K562 (cell line): ENCODE measurements around the gene LRRC59.

Experiments used
- BACH1 ChIP-seq: fragments of 200-800 bp; sonication (Bioruptor generic); IDR thresholded peaks from 2 replicates; pipeline ENCODE4 v1.6.1; 2016; ENCODE audit warnings: missing genetic modification characterization, missing compliant biosample characterization
- EZH2 ChIP-seq: IDR thresholded peaks from 2 replicates; pipeline ENCODE4 v1.6.1; 2012; ENCODE audit warnings: low read depth, mild to moderate bottlenecking, inconsistent platforms, low read length, borderline replicate concordance
- GABPA ChIP-seq: fragments of 200-800 bp; sonication (Bioruptor generic); conservative IDR thresholded peaks from 2 replicates; pipeline ENCODE4 v1.6.1; 2016; ENCODE audit warnings: low read depth, missing genetic modification characterization, missing compliant biosample characterization
- HDAC1 ChIP-seq, 2 experiments: fragments of 450-650 bp; IDR thresholded peaks; 2 replicates each; pipeline ENCODE4 v1.6.1; 2016 to 2017; ENCODE audit warnings: inconsistent platforms in 1 of 2, mild to moderate bottlenecking in 1 of 2, moderate library complexity in 1 of 2
- HDAC3 ChIP-seq: fragments of 450-650 bp; IDR thresholded peaks from 2 replicates; pipeline ENCODE4 v1.6.1; 2018; ENCODE audit warnings: borderline replicate concordance, mild to moderate bottlenecking, moderate library complexity; ENCODE audit not compliant: partially characterized antibody
- HMG20A ChIP-seq: fragments of 450-650 bp; formaldehyde crosslinking; conservative IDR thresholded peaks from 2 replicates; pipeline ENCODE4 v1.4.0; 2020; ENCODE audit warnings: mild to moderate bottlenecking, mixed read lengths
- RBM22 ChIP-seq: fragments of 200-400 bp; formaldehyde crosslinking; IDR thresholded peaks from 2 replicates; pipeline ENCODE4 v1.6.1; 2018; ENCODE audit warnings: low read length, low read depth; ENCODE audit not compliant: poor library complexity, severe bottlenecking
- TF ChIP-seq, protein P1 (sequence below): fragments of 450-650 bp; IDR thresholded peaks from 2 replicates; pipeline ENCODE4 v1.6.1; 2016; ENCODE audit warnings: mild to moderate bottlenecking, moderate library complexity
- TF ChIP-seq, protein P2 (sequence below): fragments of 450-650 bp; formaldehyde crosslinking; IDR thresholded peaks from 2 replicates; pipeline ENCODE4 v1.4.0; 2020; ENCODE audit warnings: mild to moderate bottlenecking
- TF ChIP-seq, protein P3 (sequence below): fragments of 200-800 bp; sonication (Bioruptor generic); IDR thresholded peaks from 2 replicates; pipeline ENCODE4 v1.6.1; 2016; ENCODE audit warnings: missing genetic modification characterization, missing compliant biosample characterization

DNA sequence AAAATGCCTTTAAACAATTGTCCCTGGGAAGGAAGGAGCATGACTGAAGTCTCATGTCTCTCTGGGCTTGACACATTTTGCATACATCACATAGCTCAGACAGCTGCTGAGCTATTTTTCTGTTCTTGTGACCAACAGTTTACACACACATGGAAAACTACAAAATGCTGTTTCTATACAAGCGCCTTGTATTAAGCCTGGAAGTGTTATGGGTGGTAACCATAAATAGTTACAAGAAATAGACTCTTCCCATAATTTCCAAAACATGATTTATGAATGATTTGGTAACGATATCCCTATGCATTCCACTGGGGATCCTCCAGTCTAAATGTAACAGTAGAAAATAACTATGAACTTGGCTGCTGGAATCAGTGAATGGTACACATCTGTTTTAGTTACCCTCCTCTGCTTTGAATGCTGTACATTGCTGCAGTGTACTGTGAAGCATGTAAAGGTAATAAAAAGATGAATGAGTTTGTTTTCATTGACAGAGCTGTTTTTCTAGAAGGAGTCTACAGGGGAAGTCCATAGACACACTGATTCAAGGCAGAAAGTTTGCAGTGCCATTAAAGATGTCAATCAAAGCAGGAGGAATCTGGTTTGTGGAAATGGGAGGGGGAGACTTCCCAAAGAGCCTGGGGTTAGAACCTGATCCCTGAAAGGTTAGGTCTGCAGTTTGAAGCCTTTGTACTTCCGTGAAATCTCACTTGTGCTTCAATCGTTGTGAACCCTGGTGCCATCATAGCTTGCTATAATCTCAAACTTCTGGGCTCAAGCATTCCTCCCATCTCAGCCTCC is 33.7 kb upstream of the LRRC59 start:
- TF ChIP-seq HDAC1 (IDR thresholded peaks at IDR 0.05), result no peak
- TF ChIP-seq EZH2, result no peak
- no peak for TF ChIP-seq HDAC3
- TF ChIP-seq HMG20A, result no peak
- TF ChIP-seq, protein P1, sequence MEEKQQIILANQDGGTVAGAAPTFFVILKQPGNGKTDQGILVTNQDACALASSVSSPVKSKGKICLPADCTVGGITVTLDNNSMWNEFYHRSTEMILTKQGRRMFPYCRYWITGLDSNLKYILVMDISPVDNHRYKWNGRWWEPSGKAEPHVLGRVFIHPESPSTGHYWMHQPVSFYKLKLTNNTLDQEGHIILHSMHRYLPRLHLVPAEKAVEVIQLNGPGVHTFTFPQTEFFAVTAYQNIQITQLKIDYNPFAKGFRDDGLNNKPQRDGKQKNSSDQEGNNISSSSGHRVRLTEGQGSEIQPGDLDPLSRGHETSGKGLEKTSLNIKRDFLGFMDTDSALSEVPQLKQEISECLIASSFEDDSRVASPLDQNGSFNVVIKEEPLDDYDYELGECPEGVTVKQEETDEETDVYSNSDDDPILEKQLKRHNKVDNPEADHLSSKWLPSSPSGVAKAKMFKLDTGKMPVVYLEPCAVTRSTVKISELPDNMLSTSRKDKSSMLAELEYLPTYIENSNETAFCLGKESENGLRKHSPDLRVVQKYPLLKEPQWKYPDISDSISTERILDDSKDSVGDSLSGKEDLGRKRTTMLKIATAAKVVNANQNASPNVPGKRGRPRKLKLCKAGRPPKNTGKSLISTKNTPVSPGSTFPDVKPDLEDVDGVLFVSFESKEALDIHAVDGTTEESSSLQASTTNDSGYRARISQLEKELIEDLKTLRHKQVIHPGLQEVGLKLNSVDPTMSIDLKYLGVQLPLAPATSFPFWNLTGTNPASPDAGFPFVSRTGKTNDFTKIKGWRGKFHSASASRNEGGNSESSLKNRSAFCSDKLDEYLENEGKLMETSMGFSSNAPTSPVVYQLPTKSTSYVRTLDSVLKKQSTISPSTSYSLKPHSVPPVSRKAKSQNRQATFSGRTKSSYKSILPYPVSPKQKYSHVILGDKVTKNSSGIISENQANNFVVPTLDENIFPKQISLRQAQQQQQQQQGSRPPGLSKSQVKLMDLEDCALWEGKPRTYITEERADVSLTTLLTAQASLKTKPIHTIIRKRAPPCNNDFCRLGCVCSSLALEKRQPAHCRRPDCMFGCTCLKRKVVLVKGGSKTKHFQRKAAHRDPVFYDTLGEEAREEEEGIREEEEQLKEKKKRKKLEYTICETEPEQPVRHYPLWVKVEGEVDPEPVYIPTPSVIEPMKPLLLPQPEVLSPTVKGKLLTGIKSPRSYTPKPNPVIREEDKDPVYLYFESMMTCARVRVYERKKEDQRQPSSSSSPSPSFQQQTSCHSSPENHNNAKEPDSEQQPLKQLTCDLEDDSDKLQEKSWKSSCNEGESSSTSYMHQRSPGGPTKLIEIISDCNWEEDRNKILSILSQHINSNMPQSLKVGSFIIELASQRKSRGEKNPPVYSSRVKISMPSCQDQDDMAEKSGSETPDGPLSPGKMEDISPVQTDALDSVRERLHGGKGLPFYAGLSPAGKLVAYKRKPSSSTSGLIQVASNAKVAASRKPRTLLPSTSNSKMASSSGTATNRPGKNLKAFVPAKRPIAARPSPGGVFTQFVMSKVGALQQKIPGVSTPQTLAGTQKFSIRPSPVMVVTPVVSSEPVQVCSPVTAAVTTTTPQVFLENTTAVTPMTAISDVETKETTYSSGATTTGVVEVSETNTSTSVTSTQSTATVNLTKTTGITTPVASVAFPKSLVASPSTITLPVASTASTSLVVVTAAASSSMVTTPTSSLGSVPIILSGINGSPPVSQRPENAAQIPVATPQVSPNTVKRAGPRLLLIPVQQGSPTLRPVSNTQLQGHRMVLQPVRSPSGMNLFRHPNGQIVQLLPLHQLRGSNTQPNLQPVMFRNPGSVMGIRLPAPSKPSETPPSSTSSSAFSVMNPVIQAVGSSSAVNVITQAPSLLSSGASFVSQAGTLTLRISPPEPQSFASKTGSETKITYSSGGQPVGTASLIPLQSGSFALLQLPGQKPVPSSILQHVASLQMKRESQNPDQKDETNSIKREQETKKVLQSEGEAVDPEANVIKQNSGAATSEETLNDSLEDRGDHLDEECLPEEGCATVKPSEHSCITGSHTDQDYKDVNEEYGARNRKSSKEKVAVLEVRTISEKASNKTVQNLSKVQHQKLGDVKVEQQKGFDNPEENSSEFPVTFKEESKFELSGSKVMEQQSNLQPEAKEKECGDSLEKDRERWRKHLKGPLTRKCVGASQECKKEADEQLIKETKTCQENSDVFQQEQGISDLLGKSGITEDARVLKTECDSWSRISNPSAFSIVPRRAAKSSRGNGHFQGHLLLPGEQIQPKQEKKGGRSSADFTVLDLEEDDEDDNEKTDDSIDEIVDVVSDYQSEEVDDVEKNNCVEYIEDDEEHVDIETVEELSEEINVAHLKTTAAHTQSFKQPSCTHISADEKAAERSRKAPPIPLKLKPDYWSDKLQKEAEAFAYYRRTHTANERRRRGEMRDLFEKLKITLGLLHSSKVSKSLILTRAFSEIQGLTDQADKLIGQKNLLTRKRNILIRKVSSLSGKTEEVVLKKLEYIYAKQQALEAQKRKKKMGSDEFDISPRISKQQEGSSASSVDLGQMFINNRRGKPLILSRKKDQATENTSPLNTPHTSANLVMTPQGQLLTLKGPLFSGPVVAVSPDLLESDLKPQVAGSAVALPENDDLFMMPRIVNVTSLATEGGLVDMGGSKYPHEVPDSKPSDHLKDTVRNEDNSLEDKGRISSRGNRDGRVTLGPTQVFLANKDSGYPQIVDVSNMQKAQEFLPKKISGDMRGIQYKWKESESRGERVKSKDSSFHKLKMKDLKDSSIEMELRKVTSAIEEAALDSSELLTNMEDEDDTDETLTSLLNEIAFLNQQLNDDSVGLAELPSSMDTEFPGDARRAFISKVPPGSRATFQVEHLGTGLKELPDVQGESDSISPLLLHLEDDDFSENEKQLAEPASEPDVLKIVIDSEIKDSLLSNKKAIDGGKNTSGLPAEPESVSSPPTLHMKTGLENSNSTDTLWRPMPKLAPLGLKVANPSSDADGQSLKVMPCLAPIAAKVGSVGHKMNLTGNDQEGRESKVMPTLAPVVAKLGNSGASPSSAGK, result no peak
- TF ChIP-seq, protein P2, sequence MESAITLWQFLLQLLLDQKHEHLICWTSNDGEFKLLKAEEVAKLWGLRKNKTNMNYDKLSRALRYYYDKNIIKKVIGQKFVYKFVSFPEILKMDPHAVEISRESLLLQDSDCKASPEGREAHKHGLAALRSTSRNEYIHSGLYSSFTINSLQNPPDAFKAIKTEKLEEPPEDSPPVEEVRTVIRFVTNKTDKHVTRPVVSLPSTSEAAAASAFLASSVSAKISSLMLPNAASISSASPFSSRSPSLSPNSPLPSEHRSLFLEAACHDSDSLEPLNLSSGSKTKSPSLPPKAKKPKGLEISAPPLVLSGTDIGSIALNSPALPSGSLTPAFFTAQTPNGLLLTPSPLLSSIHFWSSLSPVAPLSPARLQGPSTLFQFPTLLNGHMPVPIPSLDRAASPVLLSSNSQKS (CRISPR knock-in tag), result no peak
- no peak for TF ChIP-seq RBM22
- no peak for TF ChIP-seq GABPA
- TF ChIP-seq, protein P3, sequence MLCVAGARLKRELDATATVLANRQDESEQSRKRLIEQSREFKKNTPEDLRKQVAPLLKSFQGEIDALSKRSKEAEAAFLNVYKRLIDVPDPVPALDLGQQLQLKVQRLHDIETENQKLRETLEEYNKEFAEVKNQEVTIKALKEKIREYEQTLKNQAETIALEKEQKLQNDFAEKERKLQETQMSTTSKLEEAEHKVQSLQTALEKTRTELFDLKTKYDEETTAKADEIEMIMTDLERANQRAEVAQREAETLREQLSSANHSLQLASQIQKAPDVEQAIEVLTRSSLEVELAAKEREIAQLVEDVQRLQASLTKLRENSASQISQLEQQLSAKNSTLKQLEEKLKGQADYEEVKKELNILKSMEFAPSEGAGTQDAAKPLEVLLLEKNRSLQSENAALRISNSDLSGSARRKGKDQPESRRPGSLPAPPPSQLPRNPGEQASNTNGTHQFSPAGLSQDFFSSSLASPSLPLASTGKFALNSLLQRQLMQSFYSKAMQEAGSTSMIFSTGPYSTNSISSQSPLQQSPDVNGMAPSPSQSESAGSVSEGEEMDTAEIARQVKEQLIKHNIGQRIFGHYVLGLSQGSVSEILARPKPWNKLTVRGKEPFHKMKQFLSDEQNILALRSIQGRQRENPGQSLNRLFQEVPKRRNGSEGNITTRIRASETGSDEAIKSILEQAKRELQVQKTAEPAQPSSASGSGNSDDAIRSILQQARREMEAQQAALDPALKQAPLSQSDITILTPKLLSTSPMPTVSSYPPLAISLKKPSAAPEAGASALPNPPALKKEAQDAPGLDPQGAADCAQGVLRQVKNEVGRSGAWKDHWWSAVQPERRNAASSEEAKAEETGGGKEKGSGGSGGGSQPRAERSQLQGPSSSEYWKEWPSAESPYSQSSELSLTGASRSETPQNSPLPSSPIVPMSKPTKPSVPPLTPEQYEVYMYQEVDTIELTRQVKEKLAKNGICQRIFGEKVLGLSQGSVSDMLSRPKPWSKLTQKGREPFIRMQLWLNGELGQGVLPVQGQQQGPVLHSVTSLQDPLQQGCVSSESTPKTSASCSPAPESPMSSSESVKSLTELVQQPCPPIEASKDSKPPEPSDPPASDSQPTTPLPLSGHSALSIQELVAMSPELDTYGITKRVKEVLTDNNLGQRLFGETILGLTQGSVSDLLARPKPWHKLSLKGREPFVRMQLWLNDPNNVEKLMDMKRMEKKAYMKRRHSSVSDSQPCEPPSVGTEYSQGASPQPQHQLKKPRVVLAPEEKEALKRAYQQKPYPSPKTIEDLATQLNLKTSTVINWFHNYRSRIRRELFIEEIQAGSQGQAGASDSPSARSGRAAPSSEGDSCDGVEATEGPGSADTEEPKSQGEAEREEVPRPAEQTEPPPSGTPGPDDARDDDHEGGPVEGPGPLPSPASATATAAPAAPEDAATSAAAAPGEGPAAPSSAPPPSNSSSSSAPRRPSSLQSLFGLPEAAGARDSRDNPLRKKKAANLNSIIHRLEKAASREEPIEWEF (CRISPR knock-in tag), result no peak
- no peak for TF ChIP-seq BACH1
